K562 (cell line): ENCODE measurements around the gene MKS1. TPM values are rescaled to one million over a fixed set of nuclear protein-coding genes. Genes with fewer than 3 reads are reported as not detected.

Source experiments
- ASH1L ChIP-seq: fragments of 450-650 bp; IDR thresholded peaks from 2 replicates; pipeline ENCODE4 v1.6.1; 2018; ENCODE audit warnings: borderline replicate concordance, mild to moderate bottlenecking, low read depth; ENCODE audit not compliant: partially characterized antibody
- C11orf30 ChIP-seq: fragments of 450-650 bp; IDR thresholded peaks from 2 replicates; pipeline ENCODE4 v1.6.1; 2016; ENCODE audit warnings: low read depth, mild to moderate bottlenecking
- CBX5 ChIP-seq: IDR thresholded peaks from 2 replicates; pipeline ENCODE4 v1.6.1; 2014; ENCODE audit warnings: low read depth, borderline replicate concordance
- CCAR2 ChIP-seq: fragments of 200-400 bp; formaldehyde crosslinking; IDR thresholded peaks from 2 replicates; pipeline ENCODE4 v1.6.1; 2017; ENCODE audit warnings: mild to moderate bottlenecking, low read depth, low read length
- CHCHD3 ChIP-seq: fragments of 250-450 bp; sonication (Bioruptor Pico); IDR thresholded peaks from 2 replicates; pipeline ENCODE4 v2.1.2; 2022; ENCODE audit warnings: mild to moderate bottlenecking
- DMBX1 ChIP-seq: fragments of 250-450 bp; sonication (Bioruptor Pico); IDR thresholded peaks from 2 replicates; pipeline ENCODE4 v1.8.0; 2022; ENCODE audit warnings: inconsistent platforms, mild to moderate bottlenecking, moderate library complexity, borderline replicate concordance
- ERF ChIP-seq: fragments of 450-650 bp; formaldehyde crosslinking; IDR thresholded peaks from 2 replicates; pipeline ENCODE4 v1.4.0; 2020; ENCODE audit warnings: mild to moderate bottlenecking, mixed read lengths
- FOXM1 ChIP-seq, 2 experiments: fragments of 450-650 bp in 1 of 2; sonication (generic) in 1 of 2; formaldehyde crosslinking in 1 of 2; IDR thresholded peaks; 2 replicates each; pipeline versions ENCODE4 v1.6.1 to v1.9.0; 2017 to 2022; ENCODE audit warnings: low read depth in 2 of 2, mild to moderate bottlenecking in 2 of 2, missing genetic modification reagents in 1 of 2, moderate library complexity in 1 of 2
- GABPA ChIP-seq: fragments of 200-800 bp; sonication (Bioruptor generic); conservative IDR thresholded peaks from 2 replicates; pipeline ENCODE4 v1.6.1; 2016; ENCODE audit warnings: low read depth, missing genetic modification characterization, missing compliant biosample characterization
- HIVEP1 ChIP-seq: fragments of 250-450 bp; sonication (Bioruptor Pico); IDR thresholded peaks from 2 replicates; pipeline ENCODE4 v1.4.0; 2020; ENCODE audit warnings: mild to moderate bottlenecking
- HLTF ChIP-seq: fragments of 450-650 bp; IDR thresholded peaks from 2 replicates; pipeline ENCODE4 v1.6.1; 2016
- MBD2 ChIP-seq: sonication (generic); IDR thresholded peaks from 2 replicates; pipeline ENCODE4 v1.6.1; 2016; ENCODE audit warnings: low read depth, borderline replicate concordance
- NFE2L1 ChIP-seq: fragments of 450-650 bp; IDR thresholded peaks from 2 replicates; pipeline ENCODE4 v1.6.1; 2016; ENCODE audit warnings: missing genetic modification characterization, low read depth, mild to moderate bottlenecking, missing compliant biosample characterization, moderate library complexity, borderline replicate concordance
- PATZ1 ChIP-seq: fragments of 250-450 bp; sonication (Bioruptor Pico); IDR thresholded peaks from 2 replicates; pipeline ENCODE4 v1.5.0; 2020; ENCODE audit warnings: mild to moderate bottlenecking, borderline replicate concordance
- PHB2 ChIP-seq: fragments of 450-650 bp; IDR thresholded peaks from 2 replicates; pipeline ENCODE4 v1.6.1; 2017; ENCODE audit warnings: low read depth
- PHF21A ChIP-seq: fragments of 450-650 bp; IDR thresholded peaks from 2 replicates; pipeline ENCODE4 v1.6.1; 2017; ENCODE audit warnings: low read depth, borderline replicate concordance
- POLR2G ChIP-seq: fragments of 200-400 bp; formaldehyde crosslinking; IDR thresholded peaks from 2 replicates; pipeline ENCODE4 v1.6.1; 2017; ENCODE audit warnings: low read depth, mild to moderate bottlenecking, antibody characterized with exemption, low read length, moderate library complexity
- RB1 ChIP-seq: fragments of 450-650 bp; IDR thresholded peaks from 2 replicates; pipeline ENCODE4 v1.6.1; 2017; ENCODE audit warnings: low read depth, mild to moderate bottlenecking
- SIN3A ChIP-seq, 2 experiments: fragments of 150-350 bp in 1 of 2; IDR thresholded peaks; 2 replicates each; pipeline ENCODE4 v1.6.1; 2011 to 2016; ENCODE audit warnings: borderline replicate concordance in 2 of 2, low read depth in 2 of 2, low read length in 2 of 2, mild to moderate bottlenecking in 2 of 2, moderate library complexity in 2 of 2; ENCODE audit not compliant: control insufficient read depth in 1 of 2
- SP1 ChIP-seq: sonication (generic); formaldehyde crosslinking; IDR thresholded peaks from 2 replicates; pipeline ENCODE4 v1.8.1; 2022; ENCODE audit warnings: mild to moderate bottlenecking, missing genetic modification reagents
- TAF15 ChIP-seq: fragments of 200-400 bp; formaldehyde crosslinking; IDR thresholded peaks from 2 replicates; pipeline ENCODE4 v1.6.1; 2017; ENCODE audit warnings: mild to moderate bottlenecking, low read depth, low read length, moderate library complexity
- USF1 ChIP-seq: sonication (generic); formaldehyde crosslinking; IDR thresholded peaks from 2 replicates; pipeline ENCODE4 v1.9.0; 2022; ENCODE audit warnings: mild to moderate bottlenecking, missing genetic modification reagents
- ZBTB17 ChIP-seq: fragments of 450-650 bp; formaldehyde crosslinking; IDR thresholded peaks from 2 replicates; pipeline ENCODE4 v1.4.0; 2020; ENCODE audit warnings: mild to moderate bottlenecking
- ZKSCAN3 ChIP-seq: fragments of 250-450 bp; sonication (Bioruptor Pico); IDR thresholded peaks from 2 replicates; pipeline ENCODE4 v1.4.0; 2020
- ZNF12 ChIP-seq: sonication (generic); formaldehyde crosslinking; IDR thresholded peaks from 2 replicates; pipeline ENCODE4 v1.4.0; 2020; ENCODE audit warnings: mild to moderate bottlenecking, missing genetic modification reagents
- ZNF124 ChIP-seq: sonication (generic); formaldehyde crosslinking; IDR thresholded peaks from 2 replicates; pipeline ENCODE4 v1.8.1; 2022; ENCODE audit warnings: missing genetic modification reagents
- ZNF57 ChIP-seq: fragments of 450-650 bp; formaldehyde crosslinking; IDR thresholded peaks from 2 replicates; pipeline ENCODE4 v1.4.0; 2020; ENCODE audit warnings: mild to moderate bottlenecking, moderate library complexity
- ZNF785 ChIP-seq: fragments of 250-450 bp; sonication (Bioruptor Pico); IDR thresholded peaks from 2 replicates; pipeline ENCODE4 v1.4.0; 2020; ENCODE audit warnings: mild to moderate bottlenecking
- polyA plus RNA-seq, 8 experiments: library from polyadenylated mRNA; depleted of rRNA in 4 of 8; stranded (reverse) in 5 of 8; unstranded in 3 of 8; fragments of >200 nt; fragmentation: Nextera tagmentation in 2 of 8; fragmentation: Illumina TruSeq in 1 of 8; extraction: Ambion mirVana in 2 of 8; extraction: Trizol in 1 of 8; gene quantifications; 2 replicates each; pipeline versions ENCODE4 v1.2.1 to v1.2.3, GENCODE V29; 2011 to 2014; ENCODE audit warnings: inconsistent platforms in 1 of 8, missing spikeins in 1 of 8
- total RNA-seq, 7 experiments: library from RNA; depleted of rRNA in 6 of 7; stranded (reverse); fragments of >200 nt in 6 of 7; fragmentation: Illumina TruSeq in 2 of 7; extraction: Trizol in 2 of 7; gene quantifications; 2 replicates each; pipeline versions ENCODE4 v1.2.1 to v1.2.3, GENCODE V29; 2011 to 2021; ENCODE audit warnings: low replicate concordance in 1 of 7

MKS1 gene
- total and polyA plus RNA-seq, 9 of the 15 experiments (the other 6 are each of a cell fraction or from before 2014, with no cell fraction given) = 16.3 to 31.0 (median 25.9) TPM

- TF ChIP-seq PATZ1 (CRISPR knock-in tag) (no peak), NFE2L1 (tag) (no peak), ZNF785 (no peak), HLTF (no peak), ZNF57 (no peak), USF1 (0 out of 2 replicates have a peak, but pooled peaks have one; percentile 23), PHB2 (no peak), GABPA (tag) (peak; percentile 74), ZKSCAN3 (no peak), RB1 (peak; percentile 92), PHF21A (no peak), MBD2 (peak; percentile 80; the same call in 1 of the 2 replicates), DMBX1 (CRISPR knock-in tag) (0 out of 2 replicates have a peak, but pooled peaks have one; percentile 20), CCAR2 (no peak), SIN3A (IDR thresholded peaks at IDR 0.05; ENCODE audit: borderline replicate concordance in 2 of 2, control insufficient read depth in 1 of 2, low read depth in 2 of 2, low read length in 2 of 2) (peak; percentile 59 to 66; a peak in 2 of 4 replicates), SP1 (peak; percentile 37; the same call in 1 of the 2 replicates), TAF15 (no peak), CHCHD3 (CRISPR knock-in tag) (no peak), ASH1L (no peak), ERF (no peak), ZNF12 (CRISPR knock-in tag) (no peak), FOXM1 (IDR thresholded peaks at IDR 0.05; ENCODE audit: low read depth) (no peak), FOXM1 (CRISPR knock-in tag; IDR thresholded peaks at IDR 0.05; ENCODE audit: low read depth) (no peak), CBX5 (no peak), C11orf30 (peak; percentile 98), HIVEP1 (CRISPR knock-in tag) (no peak), POLR2G (peak; percentile 91), ZBTB17 (peak; percentile 49; the same call in 1 of the 2 replicates), ZNF124 (CRISPR knock-in tag) (no peak)
Observed at GRCh38 chr17:58219007-58219788, at the start of gene MKS1 (continued).
